ENCODE data around the gene LIMK1.

The LIMK1 gene

DNA sequence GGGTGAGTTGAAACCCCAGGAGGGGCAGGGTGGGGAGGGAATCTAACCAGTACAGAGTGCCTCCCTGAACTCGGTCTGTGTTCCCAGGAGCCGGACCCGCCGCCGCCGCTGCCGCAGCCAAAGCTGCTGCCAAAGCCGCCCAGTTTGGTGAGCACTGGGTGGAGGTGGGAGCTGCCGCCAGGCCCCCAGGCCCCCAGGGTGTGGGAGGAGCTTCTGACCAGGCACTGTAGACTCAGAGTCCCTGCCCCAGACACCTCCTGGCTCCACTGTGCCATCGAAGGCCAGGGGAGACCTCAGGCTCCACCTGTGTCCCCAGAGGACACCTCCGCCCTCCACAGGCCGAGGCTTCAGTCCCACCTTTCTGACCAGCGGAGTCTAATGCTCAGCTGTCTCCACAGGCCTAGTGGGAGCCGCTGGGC, 20.4 kb upstream of the LIMK1 start:
- no peak for TF ChIP-seq CTCF (IDR thresholded peaks at IDR 0.05; ENCODE audit: insufficient read depth, low read depth, low read length, missing control alignments)
- no peak for DNase-seq (ENCODE audit: low read depth)
- no peak overlapping the region for H3K4me3 ChIP-seq (ENCODE audit: low read depth, low read length)

DNA sequence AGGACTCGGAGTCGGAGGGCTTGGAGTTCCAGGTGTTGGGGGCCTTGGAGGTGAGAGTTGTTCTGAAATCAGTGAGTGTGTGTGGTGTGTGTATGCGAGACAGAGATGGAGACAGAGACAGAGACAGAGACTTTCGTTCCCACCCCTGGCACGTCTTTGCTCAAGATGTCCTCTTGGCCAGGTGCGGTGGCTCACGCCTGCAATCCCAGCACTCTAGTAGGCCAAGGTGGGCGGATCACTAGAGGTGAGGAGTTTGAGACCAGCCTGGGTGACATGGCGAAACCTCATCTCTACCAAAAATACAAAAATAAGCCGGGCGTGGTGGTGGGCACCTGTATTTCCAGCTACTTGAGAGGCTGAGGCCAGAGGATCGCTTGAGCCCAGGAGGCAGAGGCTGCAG, 20.0 kb upstream of the LIMK1 start:
- no peak for DNase-seq (ENCODE audit: low read depth)
- TF ChIP-seq CTCF (IDR thresholded peaks at IDR 0.05; ENCODE audit: insufficient read depth, low read depth, low read length, missing control alignments): no peak
- H3K4me3 ChIP-seq (ENCODE audit: low read depth, low read length): no peak overlapping the region

DNA sequence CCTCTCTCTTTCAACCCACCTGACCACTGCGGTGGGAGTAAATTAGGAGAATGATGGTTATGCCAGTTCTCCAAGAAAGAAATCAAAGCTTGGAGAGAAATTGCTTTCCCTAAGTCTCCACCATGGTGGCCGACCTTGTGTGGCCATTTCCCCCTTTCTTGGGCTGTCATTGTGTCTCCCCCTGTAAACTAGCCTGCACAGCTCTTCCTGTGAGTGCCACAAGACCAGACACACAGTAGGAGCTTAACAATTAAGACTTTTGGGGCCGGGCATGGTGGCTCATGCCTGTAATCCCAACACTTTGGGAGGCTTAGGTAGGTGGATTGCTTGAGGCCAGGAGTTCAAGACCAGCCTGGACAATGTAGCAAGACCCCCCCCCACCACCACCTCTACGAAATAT, 18.9 kb upstream of the LIMK1 start:
- no peak overlapping the region for H3K4me3 ChIP-seq (ENCODE audit: low read depth, low read length)

DNA sequence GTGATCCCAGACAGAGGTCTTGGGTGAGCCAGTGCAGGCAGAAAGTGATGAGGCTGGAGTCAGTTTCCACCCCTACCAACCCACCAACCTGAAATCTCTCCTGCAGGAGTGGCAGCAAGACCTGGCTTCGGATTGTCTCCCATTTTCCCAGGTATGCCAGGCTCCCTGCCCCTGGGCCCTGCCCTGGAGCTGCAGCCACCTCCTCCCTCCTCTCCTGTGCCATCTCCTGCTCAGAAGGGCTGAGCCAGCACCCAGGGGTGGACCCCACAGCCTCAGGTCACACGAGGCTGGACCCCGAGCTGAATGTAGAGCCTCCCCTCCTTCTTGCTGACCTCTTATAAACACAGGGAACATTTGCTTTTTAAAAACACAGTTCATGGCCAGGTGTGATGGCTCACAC, 17.0 kb upstream of the LIMK1 start:
- no peak for DNase-seq (ENCODE audit: low read depth)
- TF ChIP-seq CTCF (IDR thresholded peaks at IDR 0.05; ENCODE audit: insufficient read depth, low read depth, low read length, missing control alignments): no peak
- no peak overlapping the region for H3K4me3 ChIP-seq (ENCODE audit: low read depth, low read length)

More for the DNA sequence above, 18.9 kb upstream of the LIMK1 start:
- no peak for TF ChIP-seq CTCF (IDR thresholded peaks at IDR 0.05; ENCODE audit: insufficient read depth, low read depth, low read length, missing control alignments)
- no peak for DNase-seq (ENCODE audit: low read depth)

DNA sequence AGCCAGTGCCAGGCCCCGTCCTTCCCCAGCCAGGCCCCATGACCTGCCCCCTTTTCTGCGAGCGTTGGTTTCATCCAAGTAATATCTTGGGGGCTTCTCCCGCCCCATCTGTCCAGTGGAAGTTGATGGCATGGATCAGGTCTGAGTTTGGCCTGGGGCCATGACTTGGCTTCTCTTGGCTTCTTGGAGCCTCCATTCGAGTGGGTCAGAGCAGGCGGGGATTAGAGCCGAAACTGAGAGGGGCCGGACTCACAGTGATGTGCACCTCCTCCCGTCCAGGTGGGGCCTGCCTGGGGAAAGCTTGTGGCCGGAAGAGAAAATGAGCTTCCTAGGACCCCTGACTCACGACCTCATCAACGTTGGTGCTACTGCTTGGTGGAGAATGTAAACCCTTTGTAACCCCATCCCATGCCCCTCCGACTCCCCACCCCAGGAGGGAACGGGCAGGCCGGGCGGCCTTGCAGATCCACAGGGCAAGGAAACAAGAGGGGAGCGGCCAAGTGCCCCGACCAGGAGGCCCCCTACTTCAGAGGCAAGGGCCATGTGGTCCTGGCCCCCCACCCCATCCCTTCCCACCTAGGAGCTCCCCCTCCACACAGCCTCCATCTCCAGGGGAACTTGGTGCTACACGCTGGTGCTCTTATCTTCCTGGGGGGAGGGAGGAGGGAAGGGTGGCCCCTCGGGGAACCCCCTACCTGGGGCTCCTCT, 15.1 kb upstream of the LIMK1 start:
- H3K4me3 ChIP-seq (ENCODE audit: low read depth, low read length): no peak overlapping the region
- no peak for DNase-seq (ENCODE audit: low read depth)
- no peak for TF ChIP-seq CTCF (IDR thresholded peaks at IDR 0.05; ENCODE audit: insufficient read depth, low read depth, low read length, missing control alignments)

DNA sequence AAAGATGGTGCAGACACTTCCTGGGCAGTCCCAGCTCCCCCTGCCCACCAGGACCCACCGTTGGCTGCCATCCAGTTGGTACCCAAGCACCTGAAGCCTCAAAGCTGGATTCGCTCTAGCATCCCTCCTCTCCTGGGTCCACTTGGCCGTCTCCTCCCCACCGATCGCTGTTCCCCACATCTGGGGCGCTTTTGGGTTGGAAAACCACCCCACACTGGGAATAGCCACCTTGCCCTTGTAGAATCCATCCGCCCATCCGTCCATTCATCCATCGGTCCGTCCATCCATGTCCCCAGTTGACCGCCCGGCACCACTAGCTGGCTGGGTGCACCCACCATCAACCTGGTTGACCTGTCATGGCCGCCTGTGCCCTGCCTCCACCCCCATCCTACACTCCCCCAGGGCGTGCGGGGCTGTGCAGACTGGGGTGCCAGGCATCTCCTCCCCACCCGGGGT, 14.5 kb upstream of the LIMK1 start:
- no peak for DNase-seq (ENCODE audit: low read depth)
- no peak for TF ChIP-seq CTCF (IDR thresholded peaks at IDR 0.05; ENCODE audit: insufficient read depth, low read depth, low read length, missing control alignments)
- H3K4me3 ChIP-seq (ENCODE audit: low read depth, low read length): no peak overlapping the region
